ENCODE results near the gene ATP5F1D. TPM values are rescaled to one million over a fixed set of nuclear protein-coding genes. Genes with fewer than 3 reads are reported as not detected.

ATP5F1D gene
- total RNA-seq, 1 experiment from 2014 or later = 36.6 TPM

- in situ Hi-C loops (cut with HindIII; ENCODE audit: low pct_unique_long_range_greater_than_20kb, low sequenced_read_pairs) = no loop called here
- no peak for DNase-seq (ENCODE audit: low read depth, low spot score)
These were observed 12.3 kb upstream of the ATP5F1D start for GRCh38 chr19:1229056-1229923.

GRCh38 chr19:1229924-1230782, 11.4 kb upstream of the ATP5F1D start:
- no peak for DNase-seq (ENCODE audit: low read depth, low spot score)
- in situ Hi-C loops (cut with HindIII; ENCODE audit: low pct_unique_long_range_greater_than_20kb, low sequenced_read_pairs) = no loop called here

GRCh38 chr19:1230783-1231489, 10.6 kb upstream of the ATP5F1D start:
- in situ Hi-C loops (cut with HindIII; ENCODE audit: low pct_unique_long_range_greater_than_20kb, low sequenced_read_pairs) = no loop called here

GRCh38 chr19:1231729-1232637, 9.6 kb upstream of the ATP5F1D start:
- in situ Hi-C loops (cut with HindIII; ENCODE audit: low pct_unique_long_range_greater_than_20kb, low sequenced_read_pairs) = no loop called here
- no peak for DNase-seq (ENCODE audit: low read depth, low spot score)

More at GRCh38 chr19:1230783-1231489, 10.6 kb upstream of the ATP5F1D start:
- no peak for DNase-seq (ENCODE audit: low read depth, low spot score)

- in situ Hi-C loops (cut with HindIII; ENCODE audit: low pct_unique_long_range_greater_than_20kb, low sequenced_read_pairs) = no loop called here
These were observed 8.9 kb upstream of the ATP5F1D start for GRCh38 chr19:1232652-1233072.

GRCh38 chr19:1233115-1233667, 8.4 kb upstream of the ATP5F1D start:
- no peak for DNase-seq (ENCODE audit: low read depth, low spot score)
- in situ Hi-C loops (cut with HindIII; ENCODE audit: low pct_unique_long_range_greater_than_20kb, low sequenced_read_pairs) = no loop called here

More at GRCh38 chr19:1232652-1233072, 8.9 kb upstream of the ATP5F1D start:
- DNase-seq (ENCODE audit: low read depth, low spot score) = no peak

- in situ Hi-C loops (cut with HindIII; ENCODE audit: low pct_unique_long_range_greater_than_20kb, low sequenced_read_pairs) = no loop called here
- no peak for DNase-seq (ENCODE audit: low read depth, low spot score)
These were observed 7.2 kb upstream of the ATP5F1D start for GRCh38 chr19:1234051-1234954.

GRCh38 chr19:1234955-1235380, 6.6 kb upstream of the ATP5F1D start:
- DNase-seq (ENCODE audit: low read depth, low spot score) = no peak
- in situ Hi-C loops (cut with HindIII; ENCODE audit: low pct_unique_long_range_greater_than_20kb, low sequenced_read_pairs) = no loop called here

- in situ Hi-C loops (cut with HindIII; ENCODE audit: low pct_unique_long_range_greater_than_20kb, low sequenced_read_pairs) = no loop called here
- no peak for DNase-seq (ENCODE audit: low read depth, low spot score)
These were observed 5.7 kb upstream of the ATP5F1D start for GRCh38 chr19:1235625-1236538.

GRCh38 chr19:1236576-1236975, 5.0 kb upstream of the ATP5F1D start:
- DNase-seq (ENCODE audit: low read depth, low spot score) = no peak
- in situ Hi-C loops (cut with HindIII; ENCODE audit: low pct_unique_long_range_greater_than_20kb, low sequenced_read_pairs) = no loop called here

- in situ Hi-C loops (cut with HindIII; ENCODE audit: low pct_unique_long_range_greater_than_20kb, low sequenced_read_pairs) = no loop called here
- no peak for DNase-seq (ENCODE audit: low read depth, low spot score)
These were observed 4.4 kb upstream of the ATP5F1D start for GRCh38 chr19:1237027-1237659.

- in situ Hi-C loops (cut with HindIII; ENCODE audit: low pct_unique_long_range_greater_than_20kb, low sequenced_read_pairs) = no loop called here
- peak; percentile 44 for DNase-seq (ENCODE audit: low read depth, low spot score)
These were observed 3.7 kb upstream of the ATP5F1D start, which contains the start of gene CBARP for GRCh38 chr19:1237754-1238368. CBARP (minus strand) TSS chr19:1238005; CDS start chr19:1236100, 1,905 bp downstream.

GRCh38 chr19:1238369-1239303, 2.9 kb upstream of the ATP5F1D start:
- no peak for DNase-seq (ENCODE audit: low read depth, low spot score)
- in situ Hi-C loops (cut with HindIII; ENCODE audit: low pct_unique_long_range_greater_than_20kb, low sequenced_read_pairs) = no loop called here

Measured in SK-MEL-5 (cell line).